SK-N-SH (cell line): ENCODE results near the gene RCOR1. TPM values are rescaled to one million over a fixed set of nuclear protein-coding genes. Genes with fewer than 3 reads are reported as not detected.

Source experiments
- CTCF ChIA-PET: fragments of 300-600, 350-600 bp; formaldehyde crosslinking; extraction: SDS; loops from one replicate; lab custom pipeline; 2021; lab: Yijun Ruan, JAX
- POLR2A ChIA-PET: fragments of 350-600 bp; sonication (Branson Sonifier 250); formaldehyde crosslinking; extraction: SDS; loops from one replicate; lab custom pipeline; 2020; ENCODE audit warnings: antibody characterized with exemption, inconsistent platforms; lab: Yijun Ruan, JAX
- DNase-seq: peaks from one replicate; pipeline ENCODE4 v3.0.0; 2012
- H2AFZ ChIP-seq: fragments of 200-600 bp; sonication (generic); 2 replicates; pipeline ENCODE4 v1.8.1; 2016; ENCODE audit warnings: antibody characterized with exemption, mild to moderate bottlenecking, low read depth
- H3F3A ChIP-seq: fragments of 200-600 bp; sonication (generic); replicated peaks from 2 replicates; pipeline ENCODE3; 2016; ENCODE audit warnings: antibody characterized with exemption, mild to moderate bottlenecking; ENCODE audit not compliant: insufficient read depth
- H3K27ac ChIP-seq, 2 experiments: fragments of 200-500 bp in 1 of 2; fragments of 200-600 bp in 1 of 2; sonication (Bioruptor generic) in 1 of 2; sonication (generic), shearing (Covaris generic) in 1 of 2; 2 replicates each; pipeline versions ENCODE4 v1.5.1 to v1.6.1; 2014 to 2016; ENCODE audit warnings: low read depth in 2 of 2, inconsistent platforms in 1 of 2, low read length in 1 of 2, mild to moderate bottlenecking in 1 of 2, mixed read lengths in 1 of 2
- H3K27me3 ChIP-seq: fragments of 200-600 bp; sonication (generic), shearing (Covaris generic); 2 replicates; pipeline ENCODE4 v1.6.1; 2016; ENCODE audit warnings: mixed run types; ENCODE audit not compliant: insufficient read depth
- H3K36me3 ChIP-seq, 2 experiments: fragments of 200-500 bp in 1 of 2; fragments of 200-600 bp in 1 of 2; sonication (Bioruptor generic) in 1 of 2; sonication (generic) in 1 of 2; replicated peaks in 1 of 2; 2 replicates each; pipeline versions ENCODE3 to v1.5.1; 2014 to 2016; ENCODE audit warnings: low read length in 1 of 2, mild to moderate bottlenecking in 1 of 2; ENCODE audit not compliant: insufficient read depth in 2 of 2, control insufficient read depth in 1 of 2
- H3K4me1 ChIP-seq, 2 experiments: fragments of 200-500 bp in 1 of 2; fragments of 200-600 bp in 1 of 2; sonication (Bioruptor generic) in 1 of 2; sonication (generic), shearing (Covaris generic) in 1 of 2; 2 replicates each; pipeline versions ENCODE4 v1.5.1 to v1.6.1; 2014 to 2016; ENCODE audit warnings: low read depth in 1 of 2, low read length in 1 of 2, mixed run types in 1 of 2; ENCODE audit not compliant: insufficient read depth in 2 of 2, control insufficient read depth in 1 of 2
- H3K4me2 ChIP-seq: fragments of 200-600 bp; sonication (generic), shearing (Covaris generic); 2 replicates; pipeline ENCODE4 v1.6.1; 2017; ENCODE audit warnings: mixed run types
- H3K4me3 ChIP-seq, 2 experiments: fragments of 200-500 bp in 1 of 2; fragments of 200-600 bp in 1 of 2; sonication (Bioruptor generic) in 1 of 2; sonication (generic), shearing (Covaris generic) in 1 of 2; 2 replicates each; pipeline versions ENCODE4 v1.5.1 to v1.8.1; 2014 to 2016; ENCODE audit warnings: low read depth in 2 of 2, inconsistent platforms in 1 of 2, low read length in 1 of 2, mild to moderate bottlenecking in 1 of 2, mixed read lengths in 1 of 2, moderate library complexity in 1 of 2
- H3K79me2 ChIP-seq: fragments of 200-600 bp; sonication (generic); 2 replicates; pipeline ENCODE4 v1.8.1; 2017; ENCODE audit warnings: mild to moderate bottlenecking; ENCODE audit not compliant: insufficient read depth
- H3K9ac ChIP-seq: fragments of 200-600 bp; sonication (generic); 2 replicates; pipeline ENCODE4 v1.6.1; 2017; ENCODE audit warnings: mixed run types
- H3K9me2 ChIP-seq: fragments of 200-600 bp; sonication (generic); 2 replicates; pipeline ENCODE4 v1.6.1; 2017; ENCODE audit warnings: mixed run types
- H3K9me3 ChIP-seq: fragments of 200-600 bp; sonication (generic); 2 replicates; pipeline ENCODE4 v1.6.1; 2017; ENCODE audit warnings: mixed run types, mild to moderate bottlenecking, moderate library complexity
- H4K20me1 ChIP-seq: fragments of 200-600 bp; sonication (generic); 2 replicates; pipeline ENCODE4 v1.6.1; 2017; ENCODE audit warnings: mild to moderate bottlenecking, mixed run types; ENCODE audit not compliant: insufficient read depth
- ELF1 ChIP-seq: IDR thresholded peaks from 2 replicates; pipeline ENCODE4 v1.4.0; 2012
- EP300 ChIP-seq, 2 experiments: IDR thresholded peaks; 2 replicates each; pipeline versions ENCODE4 v1.4.0 to v1.6.1; 2012; ENCODE audit warnings: borderline replicate concordance in 1 of 2, low read depth in 1 of 2, low read length in 1 of 2
- EZH2phosphoT487 ChIP-seq: fragments of 200-600 bp; sonication (generic); IDR thresholded peaks from 2 replicates; pipeline ENCODE4 v1.6.1; 2017; ENCODE audit warnings: low read depth, mixed run types, mild to moderate bottlenecking, antibody characterized with exemption, moderate library complexity, borderline replicate concordance
- FOSL2 ChIP-seq: IDR thresholded peaks from 2 replicates; pipeline ENCODE4 v1.4.0; 2012; ENCODE audit warnings: low read depth, mild to moderate bottlenecking, moderate library complexity, borderline replicate concordance
- FOXJ3 ChIP-seq: sonication (generic); formaldehyde crosslinking; IDR thresholded peaks from 2 replicates; pipeline ENCODE4 v1.5.1; 2020; ENCODE audit warnings: mild to moderate bottlenecking, missing genetic modification reagents
- IRF3 ChIP-seq: fragments of 150-350 bp; IDR thresholded peaks from 2 replicates; pipeline ENCODE4 v1.6.1; 2016; ENCODE audit warnings: mild to moderate bottlenecking, low read depth, low read length
- MEF2A ChIP-seq: IDR thresholded peaks from 2 replicates; pipeline ENCODE4 v1.4.0; 2012; ENCODE audit warnings: low read depth, borderline replicate concordance
- POLR2AphosphoS5 ChIP-seq: IDR thresholded peaks from 2 replicates; pipeline ENCODE4 v1.6.1; 2012; ENCODE audit warnings: low read depth, low read length
- RAD21 ChIP-seq: IDR thresholded peaks from 2 replicates; pipeline ENCODE4 v1.6.1; 2012; ENCODE audit warnings: mild to moderate bottlenecking, low read length
- SIN3A ChIP-seq: IDR thresholded peaks from 2 replicates; pipeline ENCODE4 v1.6.1; 2012; ENCODE audit warnings: low read depth, mild to moderate bottlenecking, low read length, moderate library complexity, borderline replicate concordance
- SMC3 ChIP-seq: IDR thresholded peaks from 2 replicates; pipeline ENCODE4 v1.6.1; 2012; ENCODE audit warnings: low read depth, low read length, improper control_type of control experiment
- TAF1 ChIP-seq: IDR thresholded peaks from 2 replicates; pipeline ENCODE4 v1.6.1; 2012; ENCODE audit warnings: low read depth, mild to moderate bottlenecking, low read length, moderate library complexity, borderline replicate concordance
- USF2 ChIP-seq: fragments of 150-350 bp; IDR thresholded peaks from 2 replicates; pipeline ENCODE4 v1.6.1; 2017; ENCODE audit warnings: antibody characterized with exemption, low read length, low read depth, borderline replicate concordance
- WGBS: methylation state at CpG from one replicate; pipeline ENCODE4 v1.1.6; 2017; ENCODE audit warnings: low lambda C conversion rate; 5-methylcytosine and 5-hydroxymethylcytosine counted together
- polyA plus RNA-seq, 3 experiments: library from polyadenylated mRNA; depleted of rRNA; stranded (reverse); fragments of >200 nt; gene quantifications; 2 replicates each; pipeline ENCODE4 v1.2.3, GENCODE V29; 2012
- TF ChIP-seq, protein P1 (sequence below): fragments of 200-600 bp; sonication (generic); IDR thresholded peaks from 2 replicates; pipeline ENCODE4 v1.6.1; 2017; ENCODE audit warnings: antibody characterized with exemption, mild to moderate bottlenecking, moderate library complexity
- TF ChIP-seq, protein P2 (sequence below): IDR thresholded peaks from 2 replicates; pipeline ENCODE4; 2012
- TF ChIP-seq, protein P3 (sequence below): IDR thresholded peaks from 2 replicates; pipeline ENCODE4 v1.6.1; 2012; ENCODE audit warnings: mild to moderate bottlenecking, low read depth, low read length, moderate library complexity
- TF ChIP-seq, protein P4 (sequence below): IDR thresholded peaks from 2 replicates; pipeline ENCODE4 v1.4.0; 2012; ENCODE audit warnings: low read depth

The RCOR1 gene
- polyA plus RNA-seq, 1 of the 3 experiments (the other 2 are of a cell fraction): 8.5 TPM

DNA sequence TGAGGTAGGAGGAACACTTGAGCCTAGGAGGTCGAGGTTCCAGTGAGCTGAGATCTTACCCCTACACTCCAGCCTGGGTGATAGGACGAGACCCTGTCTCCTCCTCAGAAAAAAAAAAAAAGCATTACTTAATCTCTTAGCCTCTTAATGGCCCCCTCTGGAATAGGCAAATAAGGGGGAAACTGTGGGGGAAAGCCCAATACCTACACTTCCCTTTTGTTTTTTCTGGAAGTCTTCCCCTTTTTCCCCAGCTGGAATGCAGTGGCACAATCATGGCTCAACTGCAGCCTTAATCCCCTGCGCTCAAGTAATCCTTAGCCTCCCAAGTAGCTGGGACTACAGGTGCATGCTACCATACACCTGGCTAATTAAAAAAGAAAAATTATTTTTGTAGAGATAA is 32.2 kb downstream of the RCOR1 start (continued):
- no peak for TF ChIP-seq IRF3
- TF ChIP-seq SIN3A: no peak

DNA sequence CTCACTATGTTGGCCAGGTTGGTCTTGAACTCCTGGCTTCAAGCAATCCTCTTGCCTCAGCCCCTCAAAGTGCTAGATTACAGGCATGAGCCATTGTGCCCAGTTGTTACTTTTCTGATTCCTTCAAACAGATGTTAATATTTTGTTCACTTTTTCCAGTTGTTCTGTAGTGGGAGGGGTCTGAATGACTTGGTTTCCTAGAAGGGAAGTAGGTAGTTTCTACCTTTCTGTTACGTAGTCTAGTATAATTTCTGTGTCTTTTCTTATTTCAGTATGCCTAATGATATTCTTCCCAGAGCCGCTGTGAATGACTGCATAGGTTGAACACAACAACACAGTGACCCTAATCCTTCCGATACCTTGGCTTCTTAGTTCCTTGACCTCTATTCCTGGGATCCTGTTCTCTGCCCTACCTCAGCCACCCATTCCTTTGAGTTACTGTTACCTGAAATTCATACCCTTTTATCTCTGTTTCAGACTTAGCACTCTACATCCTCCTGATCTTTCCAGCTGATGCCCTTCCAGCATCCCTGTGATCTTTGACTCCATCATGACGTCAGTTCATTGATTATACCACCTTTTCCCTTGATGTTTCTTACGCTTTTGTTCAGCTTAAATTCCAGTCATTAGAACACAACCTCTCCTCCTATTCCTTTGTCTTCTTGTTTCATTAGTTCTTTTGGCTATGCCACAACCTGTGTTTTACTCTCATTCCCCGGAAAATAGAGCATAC is 33.3 kb downstream of the RCOR1 start:
- TF ChIP-seq ELF1: no peak
- TF ChIP-seq SMC3: no peak
- TF ChIP-seq, protein P1, sequence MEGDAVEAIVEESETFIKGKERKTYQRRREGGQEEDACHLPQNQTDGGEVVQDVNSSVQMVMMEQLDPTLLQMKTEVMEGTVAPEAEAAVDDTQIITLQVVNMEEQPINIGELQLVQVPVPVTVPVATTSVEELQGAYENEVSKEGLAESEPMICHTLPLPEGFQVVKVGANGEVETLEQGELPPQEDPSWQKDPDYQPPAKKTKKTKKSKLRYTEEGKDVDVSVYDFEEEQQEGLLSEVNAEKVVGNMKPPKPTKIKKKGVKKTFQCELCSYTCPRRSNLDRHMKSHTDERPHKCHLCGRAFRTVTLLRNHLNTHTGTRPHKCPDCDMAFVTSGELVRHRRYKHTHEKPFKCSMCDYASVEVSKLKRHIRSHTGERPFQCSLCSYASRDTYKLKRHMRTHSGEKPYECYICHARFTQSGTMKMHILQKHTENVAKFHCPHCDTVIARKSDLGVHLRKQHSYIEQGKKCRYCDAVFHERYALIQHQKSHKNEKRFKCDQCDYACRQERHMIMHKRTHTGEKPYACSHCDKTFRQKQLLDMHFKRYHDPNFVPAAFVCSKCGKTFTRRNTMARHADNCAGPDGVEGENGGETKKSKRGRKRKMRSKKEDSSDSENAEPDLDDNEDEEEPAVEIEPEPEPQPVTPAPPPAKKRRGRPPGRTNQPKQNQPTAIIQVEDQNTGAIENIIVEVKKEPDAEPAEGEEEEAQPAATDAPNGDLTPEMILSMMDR: no peak
- TF ChIP-seq, protein P2, sequence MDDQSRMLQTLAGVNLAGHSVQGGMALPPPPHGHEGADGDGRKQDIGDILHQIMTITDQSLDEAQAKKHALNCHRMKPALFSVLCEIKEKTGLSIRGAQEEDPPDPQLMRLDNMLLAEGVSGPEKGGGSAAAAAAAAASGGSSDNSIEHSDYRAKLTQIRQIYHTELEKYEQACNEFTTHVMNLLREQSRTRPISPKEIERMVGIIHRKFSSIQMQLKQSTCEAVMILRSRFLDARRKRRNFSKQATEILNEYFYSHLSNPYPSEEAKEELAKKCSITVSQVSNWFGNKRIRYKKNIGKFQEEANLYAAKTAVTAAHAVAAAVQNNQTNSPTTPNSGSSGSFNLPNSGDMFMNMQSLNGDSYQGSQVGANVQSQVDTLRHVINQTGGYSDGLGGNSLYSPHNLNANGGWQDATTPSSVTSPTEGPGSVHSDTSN: no peak
- TF ChIP-seq, protein P3, sequence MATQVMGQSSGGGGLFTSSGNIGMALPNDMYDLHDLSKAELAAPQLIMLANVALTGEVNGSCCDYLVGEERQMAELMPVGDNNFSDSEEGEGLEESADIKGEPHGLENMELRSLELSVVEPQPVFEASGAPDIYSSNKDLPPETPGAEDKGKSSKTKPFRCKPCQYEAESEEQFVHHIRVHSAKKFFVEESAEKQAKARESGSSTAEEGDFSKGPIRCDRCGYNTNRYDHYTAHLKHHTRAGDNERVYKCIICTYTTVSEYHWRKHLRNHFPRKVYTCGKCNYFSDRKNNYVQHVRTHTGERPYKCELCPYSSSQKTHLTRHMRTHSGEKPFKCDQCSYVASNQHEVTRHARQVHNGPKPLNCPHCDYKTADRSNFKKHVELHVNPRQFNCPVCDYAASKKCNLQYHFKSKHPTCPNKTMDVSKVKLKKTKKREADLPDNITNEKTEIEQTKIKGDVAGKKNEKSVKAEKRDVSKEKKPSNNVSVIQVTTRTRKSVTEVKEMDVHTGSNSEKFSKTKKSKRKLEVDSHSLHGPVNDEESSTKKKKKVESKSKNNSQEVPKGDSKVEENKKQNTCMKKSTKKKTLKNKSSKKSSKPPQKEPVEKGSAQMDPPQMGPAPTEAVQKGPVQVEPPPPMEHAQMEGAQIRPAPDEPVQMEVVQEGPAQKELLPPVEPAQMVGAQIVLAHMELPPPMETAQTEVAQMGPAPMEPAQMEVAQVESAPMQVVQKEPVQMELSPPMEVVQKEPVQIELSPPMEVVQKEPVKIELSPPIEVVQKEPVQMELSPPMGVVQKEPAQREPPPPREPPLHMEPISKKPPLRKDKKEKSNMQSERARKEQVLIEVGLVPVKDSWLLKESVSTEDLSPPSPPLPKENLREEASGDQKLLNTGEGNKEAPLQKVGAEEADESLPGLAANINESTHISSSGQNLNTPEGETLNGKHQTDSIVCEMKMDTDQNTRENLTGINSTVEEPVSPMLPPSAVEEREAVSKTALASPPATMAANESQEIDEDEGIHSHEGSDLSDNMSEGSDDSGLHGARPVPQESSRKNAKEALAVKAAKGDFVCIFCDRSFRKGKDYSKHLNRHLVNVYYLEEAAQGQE: no peak
- TF ChIP-seq FOSL2: no peak
- no peak for TF ChIP-seq FOXJ3 (CRISPR knock-in tag)
- TF ChIP-seq IRF3: no peak
- TF ChIP-seq, protein P4, sequence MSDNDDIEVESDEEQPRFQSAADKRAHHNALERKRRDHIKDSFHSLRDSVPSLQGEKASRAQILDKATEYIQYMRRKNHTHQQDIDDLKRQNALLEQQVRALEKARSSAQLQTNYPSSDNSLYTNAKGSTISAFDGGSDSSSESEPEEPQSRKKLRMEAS: no peak
- TF ChIP-seq USF2: no peak
- TF ChIP-seq EZH2phosphoT487: no peak
- TF ChIP-seq EP300 (IDR thresholded peaks at IDR 0.05; ENCODE audit: borderline replicate concordance in 1 of 2, low read depth in 1 of 2, low read length in 1 of 2): no peak
- no peak for TF ChIP-seq TAF1
- TF ChIP-seq POLR2AphosphoS5: no peak
- no peak for TF ChIP-seq MEF2A
- no peak for TF ChIP-seq RAD21
- Histone ChIP-seq H3K9ac (no peak overlapping the region), H3K9me2 (no peaks in the 10 kb centered on the region), H3K36me3 (peaks cover 0 to 8% of the 10 kb centered on the region in 2 experiments), H3K4me1 (peaks cover 0 to 3% of the 10 kb centered on the region in 2 experiments; a peak in 2 of 4 replicates), H3K79me2 (peaks cover 93% of the 10 kb centered on the region), H3K9me3 (no peaks in the 10 kb centered on the region), H3K4me3 (no peak overlapping the region), H3K27ac (no peak overlapping the region), H3K27me3 (no peaks in the 10 kb centered on the region), H4K20me1 (peaks cover 48% of the 10 kb centered on the region), H2AFZ (no peak overlapping the region), H3K4me2 (no peak overlapping the region), H3F3A (peaks cover 13% of the 10 kb centered on the region)
- POLR2A ChIA-PET: no interaction called here
- WGBS: 93% methylated on average over 6 of the region's 6 CpGs
- CTCF ChIA-PET: interaction anchor here (0.6 to 1.6 kb wide), 5 partner anchors 11 to 189 kb away, joined by 3 to 7 read pairs (median 3); no protein-coding TSS in a partner anchor
- no peak for DNase-seq
